ENCODE results near the gene MXRA8.

MXRA8 gene

DNA sequence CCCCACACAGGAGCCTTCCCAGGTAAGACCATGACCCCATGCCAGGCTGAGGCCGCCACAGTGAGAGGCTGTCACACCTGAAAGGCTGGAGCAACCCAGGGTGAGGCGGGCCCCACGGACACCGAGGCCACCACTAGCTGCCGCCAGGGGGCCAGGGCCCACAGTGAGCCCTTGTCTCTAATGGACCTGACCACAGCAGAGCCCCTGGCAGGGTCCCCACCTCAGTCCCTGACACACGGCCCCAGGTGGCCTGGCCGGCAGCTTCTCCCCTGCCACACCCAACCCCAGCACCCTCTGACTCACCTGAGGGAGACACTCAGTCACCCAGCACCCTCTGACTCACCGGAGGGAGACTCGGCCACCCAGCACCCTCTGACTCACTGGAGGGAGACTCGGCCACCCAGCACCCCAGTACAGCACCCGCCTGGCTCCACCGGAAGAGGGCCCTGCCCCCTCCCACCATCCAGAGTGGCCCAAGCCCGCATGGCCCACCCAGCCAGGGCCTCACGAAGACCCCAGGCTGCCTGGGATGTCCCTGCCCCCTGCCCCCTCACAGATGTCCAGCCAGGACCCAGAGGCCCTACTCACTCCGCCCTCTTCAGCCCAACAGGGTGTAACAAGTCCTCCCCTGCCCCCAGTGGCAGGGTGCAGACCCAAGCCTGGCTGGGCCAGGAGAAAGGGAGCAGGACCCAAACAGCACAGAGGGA is 13.5 kb downstream of the MXRA8 start:
- Histone ChIP-seq H3K27ac (no peak overlapping the region), H3K27me3 (no peaks in the 10 kb centered on the region), H3K36me3 (peaks cover 0 to 24% (median 18%) of the 10 kb centered on the region in 3 donors), H3K4me3 (no peak overlapping the region), H3K4me1 (peaks cover 0 to 50% (median 34%) of the 10 kb centered on the region in 4 donors), H3K9me3 (no peaks in the 10 kb centered on the region)
- no peak for DNase-seq
- intact Hi-C loops (cut with DNase I; ENCODE audit: low total_unique reads): no loop called here
- TF ChIP-seq, protein P1, sequence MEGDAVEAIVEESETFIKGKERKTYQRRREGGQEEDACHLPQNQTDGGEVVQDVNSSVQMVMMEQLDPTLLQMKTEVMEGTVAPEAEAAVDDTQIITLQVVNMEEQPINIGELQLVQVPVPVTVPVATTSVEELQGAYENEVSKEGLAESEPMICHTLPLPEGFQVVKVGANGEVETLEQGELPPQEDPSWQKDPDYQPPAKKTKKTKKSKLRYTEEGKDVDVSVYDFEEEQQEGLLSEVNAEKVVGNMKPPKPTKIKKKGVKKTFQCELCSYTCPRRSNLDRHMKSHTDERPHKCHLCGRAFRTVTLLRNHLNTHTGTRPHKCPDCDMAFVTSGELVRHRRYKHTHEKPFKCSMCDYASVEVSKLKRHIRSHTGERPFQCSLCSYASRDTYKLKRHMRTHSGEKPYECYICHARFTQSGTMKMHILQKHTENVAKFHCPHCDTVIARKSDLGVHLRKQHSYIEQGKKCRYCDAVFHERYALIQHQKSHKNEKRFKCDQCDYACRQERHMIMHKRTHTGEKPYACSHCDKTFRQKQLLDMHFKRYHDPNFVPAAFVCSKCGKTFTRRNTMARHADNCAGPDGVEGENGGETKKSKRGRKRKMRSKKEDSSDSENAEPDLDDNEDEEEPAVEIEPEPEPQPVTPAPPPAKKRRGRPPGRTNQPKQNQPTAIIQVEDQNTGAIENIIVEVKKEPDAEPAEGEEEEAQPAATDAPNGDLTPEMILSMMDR (IDR thresholded peaks at IDR 0.05): no peak

GRCh38 chr1:1343811-1344421 is 14.4 kb downstream of the MXRA8 start:
- intact Hi-C loops (cut with DNase I; ENCODE audit: low total_unique reads): no loop called here
- H3K9me3 ChIP-seq: no peaks in the 10 kb centered on the region
- TF ChIP-seq, protein P1 (IDR thresholded peaks at IDR 0.05): no peak
- peaks cover 4 to 33% (median 27%) of the 10 kb centered on the region in 3 donors for H3K36me3 ChIP-seq
- H3K27me3 ChIP-seq: no peaks in the 10 kb centered on the region
- DNase-seq: no peak
- H3K4me3 ChIP-seq: no peak overlapping the region
- H3K27ac ChIP-seq: no peak overlapping the region
- peaks cover 0 to 50% (median 34%) of the 10 kb centered on the region in 4 donors for H3K4me1 ChIP-seq

- intact Hi-C loops (cut with DNase I; ENCODE audit: low total_unique reads): no loop called here
- TF ChIP-seq, protein P1 (IDR thresholded peaks at IDR 0.05): no peak
- no peaks in the 10 kb centered on the region for H3K27me3 ChIP-seq
- no peak for DNase-seq
- no peak overlapping the region for H3K27ac ChIP-seq
- peaks cover 0 to 40% (median 26%) of the 10 kb centered on the region in 4 donors for H3K4me1 ChIP-seq
- no peaks in the 10 kb centered on the region for H3K9me3 ChIP-seq
- no peak overlapping the region for H3K4me3 ChIP-seq
- H3K36me3 ChIP-seq: peaks cover 15 to 46% (median 39%) of the 10 kb centered on the region in 3 donors
These were observed 15.7 kb downstream of the MXRA8 start for GRCh38 chr1:1342584-1343115.

DNA sequence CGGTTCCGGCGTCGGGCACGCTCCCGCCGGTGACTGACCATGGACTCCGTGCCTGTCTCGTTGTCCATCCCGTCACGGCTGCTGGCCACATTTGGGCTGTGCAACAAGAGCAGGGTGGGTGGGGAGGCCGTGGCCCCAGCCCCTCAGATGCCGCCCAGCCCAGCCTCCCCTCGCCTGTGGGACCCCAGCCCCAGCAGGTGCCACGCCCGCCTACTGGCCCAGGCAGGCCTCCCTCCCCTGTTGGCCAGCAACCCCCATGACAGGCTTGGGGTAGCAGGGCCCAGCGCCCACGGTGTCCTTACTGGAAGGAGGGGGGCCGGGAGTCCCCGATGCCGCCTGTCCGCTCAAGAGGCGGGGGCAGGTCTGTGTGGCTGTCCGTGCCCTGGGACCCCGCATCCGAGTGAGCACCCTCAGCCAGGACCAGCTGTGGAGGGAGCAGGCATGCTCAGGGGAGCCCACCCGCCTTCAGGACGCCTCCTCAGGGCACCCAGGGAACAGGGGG is 16.2 kb downstream of the MXRA8 start:
- no peaks in the 10 kb centered on the region for H3K9me3 ChIP-seq
- H3K4me3 ChIP-seq: no peak overlapping the region
- no peaks in the 10 kb centered on the region for H3K27me3 ChIP-seq
- H3K4me1 ChIP-seq: peaks cover 0 to 35% (median 21%) of the 10 kb centered on the region in 4 donors
- DNase-seq: no peak
- TF ChIP-seq, protein P1 (IDR thresholded peaks at IDR 0.05): no peak
- H3K27ac ChIP-seq: no peak overlapping the region
- peaks cover 15 to 51% (median 45%) of the 10 kb centered on the region in 3 donors for H3K36me3 ChIP-seq
- intact Hi-C loops (cut with DNase I; ENCODE audit: low total_unique reads): no loop called here

DNA sequence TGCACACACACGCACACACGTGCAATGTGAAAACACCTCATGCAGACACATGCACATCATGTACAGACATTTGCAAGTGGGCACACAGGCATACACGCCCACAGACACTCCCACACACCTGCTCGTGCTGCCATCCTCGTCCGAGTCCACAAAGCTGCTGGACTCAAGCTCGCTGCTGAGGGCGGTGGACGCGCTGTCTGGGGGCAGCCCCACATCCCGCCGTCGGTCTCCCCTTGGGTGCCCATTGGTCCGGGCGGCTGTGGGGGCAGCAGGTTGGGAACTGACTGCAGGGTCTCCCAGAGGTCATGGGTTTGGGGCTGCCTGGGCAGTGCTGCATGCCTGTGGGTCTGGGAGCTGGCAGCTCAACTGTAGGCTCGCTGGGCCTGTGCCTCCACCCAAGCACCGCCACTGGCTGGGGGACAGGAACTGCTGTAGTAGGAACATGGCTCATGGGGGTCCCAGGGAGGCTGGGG is 16.8 kb downstream of the MXRA8 start:
- H3K9me3 ChIP-seq: no peaks in the 10 kb centered on the region
- H3K4me1 ChIP-seq: peaks cover 0 to 30% (median 16%) of the 10 kb centered on the region in 4 donors
- H3K36me3 ChIP-seq: peaks cover 15 to 57% (median 48%) of the 10 kb centered on the region in 3 donors
- H3K27me3 ChIP-seq: no peaks in the 10 kb centered on the region
- intact Hi-C loops (cut with DNase I; ENCODE audit: low total_unique reads): no loop called here
- no peak for DNase-seq
- no peak overlapping the region for H3K4me3 ChIP-seq
- no peak overlapping the region for H3K27ac ChIP-seq
- TF ChIP-seq, protein P1 (IDR thresholded peaks at IDR 0.05): no peak
